Stomach smooth muscle (tissue), 2 donors: ENCODE results near the gene CCDC83.
"Not testable (repeated sequence)": the region's sequence is repeated elsewhere in the genome, so short reads cannot be mapped to it uniquely, and the experiment has no call there.

Experiments
- H3K27ac ChIP-seq: one replicate; pipeline ENCODE4 v1.7.0; 2013; ENCODE audit warnings: mild to moderate bottlenecking, low read length, inconsistent platforms
- H3K27me3 ChIP-seq, 2 donors: one replicate each; pipeline ENCODE4 v1.7.0; 2013; ENCODE audit warnings: low read length in 2 of 2; ENCODE audit not compliant: insufficient read depth in 2 of 2, control insufficient read depth in 1 of 2
- H3K36me3 ChIP-seq, 2 donors: one replicate each; pipeline ENCODE4 v1.7.0; 2013; ENCODE audit warnings: low read length in 2 of 2; ENCODE audit not compliant: control insufficient read depth in 2 of 2, insufficient read depth in 2 of 2
- H3K4me1 ChIP-seq: one replicate; pipeline ENCODE4 v1.7.0; 2013; ENCODE audit warnings: low read length; ENCODE audit not compliant: control insufficient read depth, insufficient read depth
- H3K4me3 ChIP-seq, 2 donors: one replicate each; pipeline ENCODE4 v1.7.0; 2013; ENCODE audit warnings: low read length in 2 of 2
- H3K9ac ChIP-seq, 2 donors: one replicate each; pipeline ENCODE4 v1.7.0; 2013; ENCODE audit warnings: low read length in 2 of 2, mild to moderate bottlenecking in 1 of 2
- H3K9me3 ChIP-seq, 2 donors: one replicate each; pipeline ENCODE4 v1.7.0; 2013; ENCODE audit warnings: low read length in 2 of 2; ENCODE audit not compliant: control insufficient read depth in 2 of 2
- donor health status: healthy.
- donor health status: Pancreatic carcinoma.

The CCDC83 gene

DNA sequence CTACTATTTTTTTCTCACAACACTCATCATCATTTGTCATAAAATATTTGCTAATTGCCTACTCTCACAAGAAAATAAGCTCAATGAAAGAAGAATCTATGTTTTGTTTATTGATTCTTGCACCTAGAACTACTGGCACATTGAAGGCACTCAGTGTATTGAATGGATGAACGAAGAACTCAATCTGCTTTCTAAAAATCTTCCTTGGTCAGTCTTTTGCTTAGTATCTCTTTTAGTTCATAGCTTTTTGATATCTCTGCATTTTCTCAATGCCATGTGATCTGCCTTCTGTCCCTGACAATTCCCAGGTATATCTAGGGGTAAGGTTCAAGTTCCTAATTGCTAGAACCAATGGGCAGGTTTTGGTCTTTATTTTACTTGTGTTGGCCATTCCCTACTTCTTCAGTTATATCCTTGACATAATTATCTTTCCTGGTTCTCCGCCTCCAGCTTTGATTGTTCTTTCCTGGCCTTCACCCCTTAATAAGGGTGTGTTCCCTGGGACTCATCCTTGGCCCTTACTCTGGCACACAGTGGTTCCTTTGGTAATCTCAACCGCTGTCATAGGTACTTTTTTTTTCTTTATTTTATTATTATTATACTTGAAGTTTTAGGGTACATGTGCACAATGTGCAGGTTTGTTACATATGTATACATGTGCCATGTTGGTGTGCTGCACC, 96.4 kb downstream of the CCDC83 start:
- Histone ChIP-seq H3K4me1 (peaks cover 3% of the 10 kb centered on the region), H3K27me3 (no peaks in the 10 kb centered on the region), H3K27ac (no peak overlapping the region), H3K9ac (no peak overlapping the region), H3K36me3 (peaks cover 5 to 10% of the 10 kb centered on the region in 2 donors), H3K4me3 (no peak overlapping the region), H3K9me3 (no peaks in the 10 kb centered on the region)

DNA sequence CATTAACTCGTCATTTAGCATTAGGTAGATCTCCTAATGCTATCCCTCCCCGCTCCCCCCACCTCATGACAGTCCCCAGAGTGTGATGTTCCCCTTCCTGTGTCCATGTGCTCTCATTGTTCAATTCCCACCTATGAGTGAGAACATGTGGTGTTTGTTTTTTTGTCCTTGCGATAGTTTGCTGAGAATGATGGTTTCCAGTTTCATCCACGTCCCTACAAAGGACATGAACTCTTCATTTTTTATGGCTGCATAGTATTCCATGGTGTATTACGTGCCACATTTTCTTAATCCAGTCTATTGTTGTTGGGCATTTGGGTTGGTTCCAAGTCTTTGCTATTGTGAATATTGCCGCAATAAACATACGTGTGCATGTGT, 96.9 kb downstream of the CCDC83 start:
- not testable (repeated sequence) for H3K4me1 ChIP-seq, H3K27me3 ChIP-seq
- peaks cover 7 to 11% of the 10 kb centered on the region in 2 donors for H3K36me3 ChIP-seq

GRCh38 chr11:85953491-85954143, 98.4 kb downstream of the CCDC83 start:
- Histone ChIP-seq H3K4me1 (no peaks in the 10 kb centered on the region), H3K36me3 (peaks cover 7 to 20% of the 10 kb centered on the region in 2 donors), H3K4me3 (no peak overlapping the region), H3K27ac (no peak overlapping the region), H3K9ac (no peak overlapping the region), H3K9me3 (no peaks in the 10 kb centered on the region), H3K27me3 (no peaks in the 10 kb centered on the region)

More for the DNA sequence above, 96.9 kb downstream of the CCDC83 start:
- H3K4me3 ChIP-seq, H3K9me3 ChIP-seq, H3K9ac ChIP-seq, H3K27ac ChIP-seq: not testable (repeated sequence)

DNA sequence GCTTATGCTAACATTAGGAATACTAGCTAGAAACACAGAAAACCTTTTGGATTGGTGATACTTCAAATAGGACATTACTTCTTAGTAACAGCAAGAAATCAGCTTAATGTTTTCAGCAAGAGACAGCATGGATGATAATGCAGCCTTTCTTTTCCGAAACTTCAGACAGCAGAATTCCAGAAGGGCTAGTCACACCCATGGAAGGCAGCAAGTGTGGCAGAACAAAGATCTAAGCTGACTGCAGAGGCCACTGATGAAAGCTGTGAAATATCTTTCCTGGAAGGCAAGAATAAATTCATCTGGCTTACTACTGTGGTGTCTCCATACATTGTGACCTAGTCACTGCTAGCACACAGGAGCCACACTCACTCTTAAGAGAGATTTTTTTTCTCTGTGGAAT, 100.3 kb downstream of the CCDC83 start:
- no peaks in the 10 kb centered on the region for H3K4me1 ChIP-seq
- H3K9ac ChIP-seq, result no peak overlapping the region
- H3K4me3 ChIP-seq, result no peak overlapping the region
- no peaks in the 10 kb centered on the region for H3K27me3 ChIP-seq
- no peak overlapping the region for H3K27ac ChIP-seq
- peaks cover 7 to 21% of the 10 kb centered on the region in 2 donors for H3K36me3 ChIP-seq
- H3K9me3 ChIP-seq, result no peaks in the 10 kb centered on the region

DNA sequence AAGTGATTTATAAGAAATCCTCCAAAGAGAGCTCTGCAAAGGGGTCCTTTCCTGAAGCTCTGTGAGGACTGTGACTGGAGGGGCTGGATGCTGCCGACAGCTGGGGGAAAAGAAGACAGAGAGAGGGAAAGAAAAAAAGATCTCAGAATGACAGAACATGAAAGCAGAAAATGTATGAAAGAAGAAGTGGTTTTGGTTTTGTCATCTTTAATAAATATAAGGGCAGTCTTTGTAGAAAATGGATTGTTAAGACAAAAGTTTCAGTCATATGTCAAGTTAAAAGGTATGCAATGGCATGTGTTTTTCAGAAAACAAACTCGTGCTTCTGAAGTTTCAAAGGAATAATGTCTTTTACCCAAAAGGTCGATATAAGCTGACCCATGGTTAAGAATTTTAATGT, 105.5 kb downstream of the CCDC83 start:
- H3K36me3 ChIP-seq, result peaks cover 14 to 22% of the 10 kb centered on the region in 2 donors
- no peak overlapping the region for H3K9ac ChIP-seq
- no peak overlapping the region for H3K27ac ChIP-seq

GRCh38 chr11:85961130-85961529, 105.9 kb downstream of the CCDC83 start:
- no peak overlapping the region for H3K4me3 ChIP-seq
- H3K9me3 ChIP-seq, result no peaks in the 10 kb centered on the region
- peaks cover 14 to 18% of the 10 kb centered on the region in 2 donors for H3K36me3 ChIP-seq
- H3K9ac ChIP-seq, result no peak overlapping the region
- no peak overlapping the region for H3K27ac ChIP-seq
- H3K4me1 ChIP-seq, result no peaks in the 10 kb centered on the region
- H3K27me3 ChIP-seq, result no peaks in the 10 kb centered on the region

More for the DNA sequence above, 105.5 kb downstream of the CCDC83 start:
- Histone ChIP-seq H3K9me3 (no peaks in the 10 kb centered on the region), H3K27me3 (no peaks in the 10 kb centered on the region), H3K4me1 (no peaks in the 10 kb centered on the region), H3K4me3 (no peak overlapping the region)

DNA sequence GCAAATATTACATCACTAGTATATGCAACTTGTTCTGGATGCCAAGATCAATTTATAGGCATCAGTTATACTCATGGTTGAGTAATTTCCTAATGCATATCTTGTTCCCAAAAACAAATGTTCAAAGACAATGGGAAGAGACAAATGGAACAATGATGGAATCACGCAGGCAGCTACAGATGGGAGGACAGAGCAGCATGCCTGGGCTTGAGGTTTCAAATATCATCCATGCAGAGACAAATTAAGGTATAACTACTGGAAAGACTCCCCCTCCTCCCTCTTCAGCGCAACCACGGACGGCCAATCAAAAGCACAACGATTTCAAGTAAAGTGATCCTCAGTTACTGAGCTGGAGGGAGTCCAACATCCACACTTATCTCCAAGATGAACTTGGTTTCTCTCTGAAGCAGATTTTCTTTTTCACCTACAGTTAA, 106.8 kb downstream of the CCDC83 start:
- Histone ChIP-seq H3K4me3 (no peak overlapping the region), H3K36me3 (peaks cover 14 to 16% of the 10 kb centered on the region in 2 donors), H3K4me1 (no peaks in the 10 kb centered on the region), H3K9me3 (no peaks in the 10 kb centered on the region), H3K27ac (no peak overlapping the region), H3K27me3 (no peaks in the 10 kb centered on the region), H3K9ac (no peak overlapping the region)

GRCh38 chr11:85965202-85965601, 110.0 kb downstream of the CCDC83 start:
- H3K9me3 ChIP-seq, result no peaks in the 10 kb centered on the region
- H3K9ac ChIP-seq, result no peak overlapping the region
- H3K27me3 ChIP-seq, result no peaks in the 10 kb centered on the region
- no peak overlapping the region for H3K27ac ChIP-seq
- H3K4me1 ChIP-seq, result no peaks in the 10 kb centered on the region
- peaks cover 15 to 19% of the 10 kb centered on the region in 2 donors for H3K36me3 ChIP-seq
- no peak overlapping the region for H3K4me3 ChIP-seq

DNA sequence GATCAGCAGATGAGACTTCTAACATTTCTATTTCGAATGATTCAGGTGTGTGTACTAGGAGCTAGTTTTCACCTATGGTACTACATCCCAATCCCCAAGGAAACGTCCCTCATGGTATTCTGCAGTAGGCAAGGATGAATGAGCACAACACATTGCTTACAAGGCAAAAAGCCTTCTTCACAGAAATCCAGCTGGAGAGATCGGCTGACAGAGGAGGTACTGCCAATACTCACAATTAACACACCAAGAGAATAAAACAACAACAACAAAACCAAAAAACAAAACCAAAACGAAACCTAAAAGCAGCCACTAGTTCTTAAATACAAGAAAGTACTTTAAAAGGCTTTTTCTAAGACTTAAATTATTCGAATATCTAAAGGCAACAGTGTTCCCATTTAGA, 112.3 kb downstream of the CCDC83 start:
- Histone ChIP-seq H3K27me3 (no peaks in the 10 kb centered on the region), H3K36me3 (peaks cover 19 to 25% of the 10 kb centered on the region in 2 donors), H3K4me3 (no peak overlapping the region), H3K9ac (no peak overlapping the region), H3K4me1 (no peaks in the 10 kb centered on the region), H3K9me3 (no peaks in the 10 kb centered on the region), H3K27ac (no peak overlapping the region)
